ENCODE data around the gene JSRP1.

Gene JSRP1

DNA sequence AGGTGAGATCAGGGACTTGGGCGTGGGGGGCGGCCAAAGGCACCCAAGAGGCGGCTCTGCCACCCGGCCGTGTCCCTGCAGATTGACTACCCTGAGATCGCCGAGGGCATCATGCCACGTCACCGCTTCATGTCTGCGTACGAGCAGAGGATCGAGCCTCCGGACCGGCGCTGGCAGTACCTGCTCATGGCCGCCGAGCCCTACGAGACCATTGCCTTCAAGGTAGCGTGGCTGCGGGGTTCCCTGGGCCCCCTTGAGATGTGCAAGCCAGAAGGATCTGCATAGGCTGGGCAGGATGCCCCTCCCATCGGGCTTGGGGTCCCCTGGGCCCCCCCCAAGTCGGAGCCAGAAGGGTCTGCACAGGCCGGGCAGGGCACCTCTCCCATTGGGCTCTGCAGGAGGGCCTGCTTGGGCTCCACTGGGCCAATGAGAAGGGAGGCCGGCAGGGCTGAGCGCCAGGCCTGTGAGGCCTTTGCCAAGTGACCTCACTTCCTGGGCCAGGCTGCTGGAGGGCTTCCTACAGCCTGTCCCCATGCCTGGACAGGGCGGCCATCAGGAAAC lies 9.3 kb downstream of the JSRP1 start:
- DNase-seq, result no peak

DNA sequence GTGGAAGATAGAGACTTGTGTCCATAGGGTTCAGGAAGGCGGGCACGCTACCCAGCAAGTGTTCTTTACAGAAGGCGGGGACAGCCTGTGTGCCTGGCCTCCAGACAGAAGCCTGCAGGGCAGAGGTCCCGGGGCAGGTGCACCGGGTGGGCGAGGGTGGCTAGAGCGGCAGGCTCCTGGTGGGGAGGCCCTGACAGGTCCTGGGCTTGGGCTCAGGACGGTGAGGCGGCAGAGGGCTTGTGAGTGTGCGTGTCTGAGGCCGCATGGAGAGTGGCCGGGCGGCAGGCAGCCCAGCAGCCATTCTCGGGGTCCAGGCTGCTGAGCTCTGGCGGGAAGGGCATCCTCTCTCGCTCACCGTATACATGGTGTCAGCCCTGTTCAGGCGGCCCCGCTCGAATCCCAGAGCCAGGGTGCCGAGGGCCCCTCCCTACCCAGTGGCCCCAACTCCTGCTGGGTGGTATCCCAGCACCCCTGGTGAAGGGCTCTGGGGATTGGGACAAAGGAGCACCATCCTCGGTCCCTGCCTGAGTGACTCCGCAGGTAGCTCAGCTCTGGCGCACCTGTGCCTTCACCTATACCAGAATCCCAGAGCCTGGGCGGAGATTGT lies 10.1 kb downstream of the JSRP1 start:
- no peak for DNase-seq

DNA sequence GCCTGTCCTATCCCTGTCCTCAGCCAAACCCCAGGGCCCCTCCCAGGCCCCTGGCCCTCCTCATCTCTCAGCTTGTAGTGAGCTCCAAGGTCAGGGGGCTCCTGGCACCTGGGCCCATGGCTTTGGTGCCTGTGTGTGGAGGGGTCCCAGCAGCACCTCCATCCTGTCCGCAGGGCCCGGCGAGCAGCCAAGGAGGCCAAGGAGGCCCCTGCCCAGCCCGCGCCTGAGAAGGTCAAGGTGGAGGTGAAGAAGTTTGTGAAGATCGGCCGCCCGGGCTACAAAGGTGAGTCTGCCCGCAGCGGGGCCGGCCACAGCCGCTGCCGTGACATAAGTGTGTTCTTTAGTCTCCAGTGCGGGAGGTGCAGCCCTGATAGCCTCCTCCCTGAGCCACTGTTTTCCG lies 10.9 kb downstream of the JSRP1 start:
- no peak for DNase-seq

DNA sequence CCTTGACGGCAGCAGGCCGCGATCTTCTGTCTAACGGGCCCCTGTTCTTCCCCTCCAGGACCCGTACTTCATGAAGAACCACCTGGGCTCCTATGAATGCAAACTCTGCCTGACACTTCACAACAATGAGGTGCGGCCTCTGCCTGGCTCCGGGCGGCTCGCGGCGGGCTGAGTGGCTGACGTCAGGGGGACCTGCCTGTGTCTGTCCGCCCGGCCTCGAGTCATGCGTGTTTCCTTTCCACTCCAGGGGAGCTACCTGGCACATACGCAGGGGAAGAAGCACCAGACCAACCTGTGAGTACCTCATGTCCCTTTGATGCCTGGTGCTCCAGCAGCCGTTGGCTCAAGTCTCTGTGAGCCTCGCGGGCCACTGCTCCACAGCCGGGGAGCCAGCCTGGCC lies 11.7 kb downstream of the JSRP1 start:
- DNase-seq, result no peak

DNA sequence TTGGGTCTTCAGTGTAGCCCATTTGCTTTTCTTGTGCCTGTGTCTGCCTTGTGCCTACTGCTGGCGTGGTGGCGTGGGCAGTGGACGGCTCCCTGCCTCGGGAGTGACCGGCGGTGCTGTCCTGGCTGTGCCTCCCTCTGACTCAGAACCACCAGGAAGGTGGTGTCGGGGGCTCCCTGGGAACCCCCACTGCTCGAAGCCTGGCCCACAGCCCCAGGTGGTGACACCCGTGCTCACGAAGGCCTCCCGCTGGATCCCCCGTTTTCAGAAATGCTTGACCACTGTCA lies 12.1 kb downstream of the JSRP1 start:
- DNase-seq, result no peak

DNA sequence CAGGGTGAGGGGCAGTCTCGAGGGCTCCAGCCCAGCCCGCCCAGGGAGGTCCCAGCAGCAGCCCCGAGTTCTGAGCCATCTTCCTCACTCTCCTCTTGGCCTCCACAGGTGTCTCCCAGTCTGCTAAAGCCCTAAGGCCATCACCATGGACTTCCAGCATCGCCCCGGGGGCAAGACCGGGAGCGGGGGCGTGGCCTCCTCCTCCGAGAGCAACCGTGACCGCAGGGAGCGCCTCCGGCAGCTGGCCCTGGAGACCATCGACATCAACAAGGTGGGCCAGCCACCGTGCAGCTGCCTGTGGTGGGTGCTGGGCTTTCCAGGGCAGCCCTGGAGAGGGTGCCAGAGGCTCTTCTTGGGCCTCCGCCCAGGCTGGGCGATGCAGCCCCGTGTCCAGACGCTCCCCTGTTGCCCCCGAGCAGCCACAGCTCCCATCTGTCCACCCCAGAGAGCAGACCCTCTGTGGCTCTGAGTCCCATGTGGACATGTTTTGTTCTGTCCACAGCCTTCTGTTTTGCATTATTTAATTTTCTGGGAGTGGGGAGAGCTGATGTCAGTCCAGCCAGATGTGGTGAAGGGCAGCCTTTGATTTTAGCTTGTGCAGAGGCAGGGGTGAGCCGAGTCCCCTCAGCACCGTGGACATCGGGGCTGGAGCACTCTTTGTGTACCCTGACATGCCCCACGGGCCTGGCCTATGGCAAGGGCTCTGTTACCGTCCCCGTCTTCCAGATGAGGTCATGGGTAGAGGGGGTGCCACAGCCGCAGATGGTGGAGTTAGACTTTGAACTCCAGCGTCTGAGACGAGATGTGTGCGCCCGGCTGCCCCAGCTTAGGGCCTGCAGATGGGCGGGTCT lies 12.7 kb downstream of the JSRP1 start:
- no peak for DNase-seq

DNA sequence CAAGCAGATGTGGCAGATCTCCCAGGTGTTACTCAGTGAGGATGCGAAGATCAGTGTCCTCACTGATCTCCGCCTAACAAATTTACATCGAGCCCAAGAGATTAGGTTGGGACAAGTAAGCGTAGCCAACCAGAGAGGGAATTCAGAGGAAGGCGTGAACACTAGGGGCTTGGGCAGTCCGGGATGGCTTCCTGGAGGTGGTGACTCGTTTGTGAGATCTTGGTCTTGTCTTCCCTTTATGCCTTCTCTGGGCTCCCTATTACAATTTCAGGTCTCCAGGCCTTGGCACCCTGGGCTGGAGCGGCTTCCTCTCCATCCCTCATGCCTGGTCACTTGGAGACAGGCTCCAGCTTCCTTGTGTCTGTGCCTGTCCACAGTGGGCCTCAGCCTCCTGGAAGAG lies 13.4 kb downstream of the JSRP1 start:
- no peak for DNase-seq

DNA sequence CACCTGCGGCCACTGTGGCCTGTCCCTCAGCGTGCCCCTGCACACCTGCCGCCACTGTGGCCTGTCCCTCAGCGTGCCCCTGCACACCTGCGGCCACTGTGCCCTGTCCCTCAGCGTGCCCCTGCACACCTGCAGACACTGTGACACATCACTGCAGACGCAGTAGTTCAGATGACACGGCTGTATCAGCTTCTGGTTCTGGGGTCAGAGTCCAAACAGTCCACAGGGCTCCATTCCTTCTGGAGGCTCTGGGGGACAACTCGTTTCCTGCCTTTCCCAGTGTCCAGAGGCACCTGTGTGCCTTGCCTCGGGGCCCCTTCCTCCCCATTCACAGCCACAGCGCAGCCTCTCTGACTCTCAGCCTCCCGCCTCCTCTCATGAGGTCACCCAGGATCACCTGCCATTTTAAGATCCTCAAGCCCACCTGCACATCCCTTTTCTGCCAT lies 14.1 kb downstream of the JSRP1 start:
- DNase-seq, result no peak

DNA sequence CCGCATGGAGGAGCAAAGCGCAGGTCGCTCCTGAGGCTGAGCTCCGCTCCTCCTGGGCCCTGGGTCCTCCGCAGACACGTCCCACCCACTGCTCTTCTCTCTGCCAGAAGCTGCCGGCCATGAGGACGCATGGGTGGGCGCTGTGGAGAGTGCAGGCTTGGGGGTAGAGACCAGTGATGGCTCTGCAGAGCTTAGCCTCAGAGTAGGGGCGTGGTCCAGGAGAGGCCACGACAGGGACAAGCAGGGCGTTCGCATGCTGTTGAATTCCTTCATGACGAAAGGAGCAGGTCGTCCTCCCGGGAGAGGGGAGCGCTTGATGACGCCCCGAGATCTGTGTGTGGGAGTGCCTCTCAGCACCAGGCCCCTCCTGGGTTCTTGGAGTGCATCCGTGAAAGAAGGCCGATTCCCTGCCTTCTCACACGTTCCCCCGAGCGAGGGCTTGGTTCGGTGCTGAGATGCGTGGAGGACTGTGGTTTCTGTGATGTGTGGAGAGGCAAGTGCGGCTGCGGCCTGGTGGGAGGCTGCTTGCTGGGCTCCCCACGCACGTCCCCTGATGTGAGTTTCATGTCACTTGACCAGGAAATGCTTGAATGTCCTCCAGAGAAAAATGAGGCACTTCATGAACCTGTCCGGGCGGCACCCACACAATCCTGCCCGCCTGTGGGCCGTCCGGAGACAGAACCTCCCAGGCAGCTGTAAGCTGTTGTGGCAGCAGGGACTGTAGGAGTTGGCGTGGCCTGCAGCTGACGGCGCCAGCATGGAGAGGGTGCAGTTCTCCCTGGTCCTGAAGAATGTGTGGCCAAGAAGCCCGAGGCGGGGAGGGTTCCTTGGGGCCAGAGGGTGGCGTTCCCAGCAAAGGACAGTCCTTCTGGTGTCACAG lies 15.1 kb downstream of the JSRP1 start:
- no peak for DNase-seq

DNA sequence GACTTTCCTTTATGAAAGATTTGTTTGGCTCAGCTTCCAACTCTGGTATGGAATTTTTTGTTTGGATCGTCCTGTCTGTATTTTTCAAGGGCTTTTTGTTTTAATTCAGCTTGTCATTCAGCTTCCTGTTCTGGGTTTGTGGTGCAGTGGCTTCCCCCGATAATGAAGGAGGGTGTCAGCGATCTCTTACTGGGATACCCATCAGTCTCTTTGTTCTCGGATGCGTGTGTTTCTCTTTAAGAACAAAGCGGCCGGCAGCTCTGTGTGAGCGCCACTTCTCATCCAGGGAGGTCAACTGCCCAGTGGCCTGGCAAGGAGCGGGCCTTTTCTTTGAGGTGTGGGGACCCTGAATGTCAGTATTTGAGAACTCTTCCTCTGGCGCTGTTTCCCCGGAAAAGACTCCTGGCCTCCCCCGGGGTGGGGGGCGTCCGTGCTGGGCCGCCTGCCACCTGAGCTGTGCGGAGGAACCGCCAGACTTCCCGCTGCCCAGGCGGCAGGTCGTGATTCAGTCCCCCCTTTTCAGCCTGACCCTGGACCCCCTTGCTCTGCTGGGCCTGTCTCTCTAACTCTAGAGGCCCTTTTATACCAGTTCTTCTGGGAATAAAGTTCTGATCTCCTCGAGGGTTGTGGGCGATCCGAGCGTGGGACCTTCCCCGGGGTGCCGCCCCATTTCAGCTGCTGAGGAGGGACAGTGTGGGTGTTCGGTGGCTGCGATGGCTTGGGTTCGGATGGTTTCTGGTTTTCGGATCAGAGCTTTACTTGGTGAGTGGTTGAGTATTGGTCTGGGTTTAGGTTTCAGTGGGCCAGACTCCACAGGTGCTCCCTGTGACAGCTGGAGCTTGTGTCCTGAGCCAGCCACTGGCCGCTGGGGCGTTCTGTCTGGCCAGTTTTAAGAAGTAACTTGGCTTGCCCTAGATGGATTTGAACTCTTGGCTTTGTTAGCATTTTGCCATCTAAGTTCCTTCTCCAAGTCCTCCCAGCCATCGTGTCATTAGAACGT lies 16.1 kb downstream of the JSRP1 start:
- DNase-seq, result no peak

DNA sequence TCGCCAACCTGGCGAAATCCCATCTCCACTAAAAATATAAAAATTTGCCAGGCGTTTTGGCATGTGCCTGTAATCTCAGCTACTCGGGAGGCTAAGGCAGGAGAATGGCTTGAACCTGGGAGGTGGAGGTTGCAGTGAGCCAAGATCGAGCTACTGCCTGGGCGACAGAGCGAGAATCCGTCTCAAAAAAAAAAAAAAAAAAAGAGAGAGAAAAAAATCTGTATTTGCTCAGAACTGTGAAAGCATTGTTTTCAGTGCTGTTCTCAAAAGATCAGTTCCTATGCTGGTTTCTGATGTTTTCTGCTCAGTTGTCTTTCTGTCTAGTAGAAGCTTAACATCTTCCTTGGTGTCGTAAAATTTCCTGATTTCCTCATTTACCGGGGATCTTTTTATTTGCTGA lies 17.0 kb downstream of the JSRP1 start:
- no peak for DNase-seq

DNA sequence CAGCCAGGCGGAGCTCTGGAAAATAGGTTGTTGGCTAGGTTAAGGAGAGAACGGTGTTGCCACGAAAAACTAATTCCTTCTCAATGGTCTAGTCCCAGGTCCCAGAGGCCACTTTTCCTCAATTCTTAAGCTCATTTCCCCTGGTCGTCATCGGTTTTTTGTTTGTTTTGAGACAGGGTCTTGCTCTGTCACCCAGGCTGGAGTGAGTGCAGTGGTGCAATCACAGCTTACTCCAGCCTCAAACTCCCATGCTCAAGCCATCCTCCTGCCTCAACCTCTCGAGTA lies 18.4 kb downstream of the JSRP1 start:
- DNase-seq, result no peak

DNA sequence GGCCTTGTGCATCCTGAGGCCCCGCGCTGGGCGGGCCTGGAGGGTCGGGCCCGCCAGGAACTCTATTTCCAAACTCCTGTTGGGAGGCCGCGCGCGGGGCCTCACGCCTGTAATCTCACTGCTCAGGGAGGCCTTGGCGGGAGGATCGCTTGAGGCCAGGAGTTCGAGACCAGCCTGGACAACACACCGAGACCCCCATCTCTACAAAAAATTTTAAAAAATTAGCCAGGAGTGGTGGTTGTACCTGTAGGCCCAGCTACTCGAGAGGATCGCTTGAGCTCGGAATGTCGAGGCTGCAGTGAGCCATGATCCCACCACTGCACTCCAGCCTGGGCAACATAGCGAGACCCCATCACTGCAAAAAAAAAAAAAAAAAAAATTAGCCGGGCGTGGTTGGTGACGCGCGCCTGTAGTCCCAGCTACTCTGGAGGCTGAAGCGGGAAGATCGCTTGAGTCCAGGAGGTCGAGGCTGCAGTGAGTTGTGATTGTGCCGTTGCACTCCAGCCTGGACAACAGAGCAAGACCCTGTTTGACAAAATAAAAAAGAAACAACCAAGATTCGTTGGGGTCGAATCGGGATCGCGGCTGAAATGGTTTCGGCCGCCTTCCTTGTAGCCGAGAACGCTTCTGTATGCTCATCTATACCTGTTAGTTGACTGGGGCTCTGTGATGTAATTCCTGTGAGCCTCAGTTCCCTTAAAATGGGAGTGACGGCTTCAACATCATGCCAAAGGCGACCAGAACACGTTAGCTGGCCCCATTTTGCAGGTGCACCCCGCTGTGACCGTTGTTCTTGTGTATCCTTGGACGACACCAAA lies 19.0 kb downstream of the JSRP1 start:
- DNase-seq, result no peak

DNA sequence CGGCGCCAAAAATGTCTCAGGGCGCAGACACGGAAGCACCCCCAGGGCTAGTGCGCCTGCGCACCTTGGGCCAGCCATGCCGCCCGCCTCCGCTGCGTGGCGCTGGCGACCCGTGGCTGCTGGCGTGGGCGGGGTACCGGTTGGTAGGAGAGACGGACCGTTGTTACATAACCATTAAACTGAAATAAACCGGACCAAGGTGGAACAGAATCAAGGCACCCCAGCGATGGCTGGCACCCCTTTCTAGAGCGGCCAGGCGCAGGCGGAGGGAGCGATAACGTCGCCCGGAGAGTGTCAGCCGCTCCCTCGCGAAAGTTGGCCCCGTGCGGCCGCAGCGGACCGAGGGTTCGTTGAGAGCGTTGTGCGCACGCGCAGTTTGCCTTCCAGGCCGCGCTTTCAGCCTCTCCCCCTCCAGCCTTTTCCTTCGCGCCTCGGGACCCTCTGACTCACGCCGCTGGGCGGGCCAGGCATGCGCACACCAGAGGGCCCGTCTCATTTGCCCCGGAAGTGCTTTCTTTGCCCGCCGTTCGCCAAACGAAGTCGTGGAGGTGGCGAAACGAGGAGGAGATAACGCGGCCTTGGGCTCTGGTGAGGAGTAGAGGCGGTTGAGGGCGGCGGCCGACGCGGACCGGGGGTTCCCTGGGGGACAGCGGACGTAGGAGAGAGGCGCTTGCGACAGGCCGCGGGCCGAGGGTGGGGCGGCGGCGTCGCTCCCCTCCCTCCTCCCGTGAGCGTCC lies 19.7 kb downstream of the JSRP1 start, which contains the start of the genes PLEKHJ1 and SF3A2:
Gene PLEKHJ1 (minus strand): TSS at position 16 of the 737 bp plus-strand sequence. CDS start 81 bp downstream, outside the sequence.
Gene SF3A2 (plus strand): TSS at position 511 of the 737 bp plus-strand sequence. CDS start 6,595 bp downstream, outside the sequence.
- DNase-seq, result peak; percentile 100

DNA sequence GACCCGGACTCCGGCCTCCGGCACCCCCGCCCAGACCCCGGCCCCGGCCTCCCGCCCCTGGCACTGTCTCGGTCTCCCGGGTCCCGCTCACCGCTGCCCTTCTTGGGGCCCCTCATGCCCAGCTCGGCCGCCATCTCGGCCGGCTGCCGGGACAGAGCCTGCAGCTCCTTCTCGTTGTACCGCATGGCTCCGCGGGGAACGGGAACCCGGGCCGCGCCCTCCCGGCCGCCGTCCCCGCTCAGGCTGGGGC lies 20.2 kb downstream of the JSRP1 start:
- no peak for DNase-seq

DNA sequence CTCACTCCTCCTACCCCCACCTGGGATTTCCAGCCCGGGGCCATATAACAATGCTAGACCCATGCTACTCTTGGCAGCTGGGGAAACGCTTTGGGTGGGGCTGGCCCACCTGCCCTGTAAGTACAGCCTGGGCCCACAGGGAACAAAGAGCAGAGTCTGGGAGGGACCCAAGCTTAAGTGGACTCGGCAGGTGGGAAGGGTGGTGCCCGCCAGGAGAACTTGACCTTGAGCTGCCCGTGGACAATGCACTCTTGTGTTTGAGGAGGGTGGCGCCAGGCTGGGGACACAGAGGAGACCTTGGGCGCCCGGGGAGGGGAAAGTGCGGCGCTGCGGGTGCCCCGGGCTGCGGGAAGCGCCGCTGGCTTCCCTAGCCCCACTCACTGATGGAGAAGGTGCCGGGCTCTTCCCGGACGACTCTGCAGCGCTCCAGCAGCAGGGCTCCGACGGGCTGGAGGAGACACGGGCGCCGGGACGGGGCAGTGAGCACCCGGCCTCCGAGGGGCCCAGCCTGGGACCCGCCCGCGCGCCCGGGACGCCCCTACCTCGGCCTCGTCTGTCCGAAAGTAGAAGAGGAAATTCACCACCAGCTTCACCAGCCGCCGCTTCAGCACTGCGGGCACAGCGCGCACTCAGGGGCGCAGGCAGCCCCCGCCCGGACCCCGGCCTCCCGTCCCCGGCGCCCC lies 20.7 kb downstream of the JSRP1 start:
- DNase-seq, result peak; percentile 68

DNA sequence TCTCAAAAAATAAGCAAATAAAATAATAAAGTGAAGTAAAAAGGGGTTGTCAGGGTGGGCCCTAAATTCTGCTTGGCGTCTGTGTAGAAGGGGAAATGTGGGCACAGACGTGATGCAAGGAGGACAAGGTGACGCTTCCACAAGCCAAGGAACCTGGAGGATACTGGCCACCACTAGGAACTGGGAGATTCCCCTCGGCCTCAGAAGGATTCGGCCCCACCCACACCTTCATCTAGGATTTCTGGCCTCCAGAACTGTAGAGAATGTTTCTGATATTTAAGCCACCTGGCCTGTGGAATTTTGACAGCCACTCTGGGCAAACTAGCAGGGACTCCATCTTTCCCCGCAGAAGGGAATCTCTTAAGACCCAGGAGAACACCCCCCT lies 21.2 kb downstream of the JSRP1 start:
- DNase-seq, result no peak

DNA sequence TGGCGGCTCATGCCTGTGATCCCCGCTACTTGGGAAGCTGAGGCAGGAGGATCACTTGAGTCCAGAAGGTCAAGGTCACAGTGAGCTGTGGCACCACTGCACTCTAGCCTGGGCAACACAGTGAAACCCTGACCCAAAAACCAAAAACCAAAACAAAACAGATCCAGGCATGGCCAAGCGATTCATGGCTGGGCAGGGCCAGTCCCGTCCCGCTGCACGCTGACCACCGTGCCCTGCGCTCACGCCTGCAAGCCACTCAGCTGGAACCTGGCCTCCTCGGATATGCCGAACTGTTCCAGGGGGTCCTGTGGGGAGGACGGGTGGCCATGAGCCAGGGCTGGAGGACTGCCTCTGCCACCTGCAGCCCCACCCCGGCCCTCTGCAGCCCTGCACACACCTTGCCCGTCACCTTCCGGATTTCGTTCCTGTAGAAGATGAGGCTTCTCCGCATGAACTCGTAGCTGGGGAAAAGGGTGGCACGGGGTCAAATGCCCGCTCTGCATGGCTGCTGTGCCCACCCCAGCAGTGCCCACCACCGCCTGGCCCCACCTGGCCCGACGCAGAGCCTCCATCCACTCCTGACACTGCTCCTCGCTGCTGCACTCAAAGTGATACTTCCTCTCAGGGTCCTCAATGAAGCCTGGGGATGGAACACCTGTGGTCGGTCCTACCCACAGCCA lies 22.5 kb downstream of the JSRP1 start:
- no peak for DNase-seq
